ENCODE results near the gene SNTA1.
"Not testable (repeated sequence)": the region's sequence is repeated elsewhere in the genome, so short reads cannot be mapped to it uniquely, and the experiment has no call there.

GRCh38 chr20:33389326-33389725 is 54.2 kb downstream of the SNTA1 start:
- not testable (repeated sequence) for TF ChIP-seq POLR2A (IDR thresholded peaks at IDR 0.05; ENCODE audit: control extremely low read depth in 1 of 2, low read depth in 2 of 2, low read length in 2 of 2); CTCF (IDR thresholded peaks at IDR 0.05; ENCODE audit: control extremely low read depth in 1 of 3, insufficient read depth in 1 of 3, low read depth in 1 of 3, low read length in 3 of 3); CHD7 (IDR thresholded peaks at IDR 0.05; ENCODE audit: insufficient replicate concordance, low read length); NRF1 (IDR thresholded peaks at IDR 0.05; ENCODE audit: low read depth, low read length); SUZ12 (IDR thresholded peaks at IDR 0.05; ENCODE audit: low read length); TAF1 (IDR thresholded peaks at IDR 0.05; ENCODE audit: low read depth, low read length); GABPA (IDR thresholded peaks at IDR 0.05; ENCODE audit: borderline replicate concordance, insufficient read depth, low read length); SP1 (IDR thresholded peaks at IDR 0.05; ENCODE audit: low read depth, low read length); EGR1 (IDR thresholded peaks at IDR 0.05; ENCODE audit: borderline replicate concordance, low read depth, low read length)

All from H1 (cell line).